Measurements from ENCODE around the gene GINS2.
A peak's percentile ranks its signal among the peaks of the same experiment; 100 is the strongest.

- TF ChIP-seq CTCF (IDR thresholded peaks at IDR 0.05), result peak; percentile 31
- no peak for TF ChIP-seq EZH2phosphoT487 (IDR thresholded peaks at IDR 0.05; ENCODE audit: borderline replicate concordance, low read depth)
These were observed 53.8 kb downstream of the GINS2 start for GRCh38 chr16:85634747-85635544.
